Activated CD4-positive, alpha-beta T cell treated with anti-CD3 and anti-CD28 coated beads for 24 hours (primary cell): Measurements from ENCODE around the gene SPINK5.

Experiments
- DNase-seq, 2 donors: peaks; one replicate each; pipeline ENCODE4 v3.0.0-alpha.2; 2020; ENCODE audit warnings: low read depth in 2 of 2

Gene SPINK5

GRCh38 chr5:148177207-148177606, 113.4 kb downstream of the SPINK5 start:
- DNase-seq, result no peak

DNA sequence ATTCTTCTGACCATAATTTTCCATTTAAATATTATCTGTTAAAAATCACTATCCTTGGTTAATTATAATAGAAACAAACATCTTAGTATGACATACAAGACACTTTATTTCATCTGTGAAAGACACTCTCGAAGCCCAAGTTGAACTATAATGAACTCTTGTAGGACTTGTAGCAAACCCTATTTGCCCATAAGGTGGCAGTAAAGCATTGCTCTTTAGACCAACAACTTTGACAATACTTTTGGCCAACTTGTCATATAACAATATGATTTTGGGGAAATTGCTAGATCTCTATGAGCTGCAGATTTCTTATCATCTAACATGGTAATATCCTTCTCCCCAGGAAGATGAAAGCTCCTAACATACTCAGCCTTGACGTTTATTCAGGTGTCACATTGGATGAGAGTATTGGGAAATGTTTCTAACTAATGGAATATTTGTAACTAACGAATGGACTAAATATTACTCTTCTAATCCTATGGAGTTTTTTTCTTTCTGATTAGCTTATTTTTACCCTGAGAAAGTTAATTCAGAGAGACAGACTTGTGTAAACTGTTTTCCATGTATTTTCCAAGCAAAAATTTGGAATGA, 115.5 kb downstream of the SPINK5 start:
- no peak for DNase-seq

DNA sequence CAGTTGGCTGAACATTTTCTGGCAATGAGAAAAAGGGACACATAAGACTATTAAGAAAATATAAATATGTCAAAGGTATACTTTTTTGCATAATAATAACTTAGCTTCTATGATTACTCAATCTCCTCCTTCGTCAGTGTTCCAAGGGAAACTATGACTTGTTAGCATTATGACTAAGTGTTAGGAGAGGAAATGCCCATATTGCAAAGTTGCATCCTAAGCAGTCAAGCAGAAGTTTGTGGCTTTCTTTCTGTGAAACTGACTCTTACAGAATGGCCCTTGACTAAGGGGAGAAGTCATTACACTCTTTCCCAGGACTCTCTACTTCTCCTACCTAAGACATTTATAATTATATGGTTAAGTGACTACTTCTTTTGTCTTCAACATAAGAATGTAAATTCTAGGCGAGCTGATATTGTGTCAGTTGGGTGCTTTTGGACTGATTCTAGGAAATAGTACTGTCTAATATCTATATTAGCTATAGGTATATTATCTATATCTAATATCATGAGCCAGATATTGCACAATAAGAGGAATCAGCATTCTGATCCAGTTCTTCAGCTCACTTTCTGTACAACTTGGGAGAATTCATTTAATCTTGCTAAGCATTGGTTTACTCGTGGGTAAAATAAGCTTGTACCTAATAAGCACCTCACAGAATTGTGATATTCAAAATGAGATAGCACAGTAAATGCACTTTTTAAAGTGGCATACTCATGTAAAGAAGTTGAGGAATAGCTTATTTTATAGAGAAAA, 122.6 kb downstream of the SPINK5 start:
- no peak for DNase-seq
